OCI-LY7 (cell line): Measurements from ENCODE around the gene PIH1D1. TPM values are rescaled to one million over a fixed set of nuclear protein-coding genes. Genes with fewer than 3 reads are reported as not detected.

Experiments used
- BruUV-seq: library from RNA; stranded (reverse); fragments of 400-500 nt; replicated peaks from 2 replicates; lab custom pipeline; 2021; lab: Mats Ljungman, UMichigan
- CTCF ChIA-PET: fragments of 300-600 bp; sonication (Branson Sonifier 250); formaldehyde crosslinking; loops from one replicate; lab custom pipeline; 2022; ENCODE audit warnings: antibody characterized with exemption; ENCODE audit not compliant: unreplicated experiment; lab: Charles Lee
- POLR2A ChIA-PET: fragments of 300-600 bp; sonication (Branson Sonifier 250); formaldehyde crosslinking; loops from one replicate; lab custom pipeline; 2022; ENCODE audit warnings: antibody characterized with exemption; lab: Charles Lee
- DNase-seq: peaks from one replicate; pipeline ENCODE4 v3.0.0-alpha.2; 2015; ENCODE audit warnings: low spot score
- H2AFZ ChIP-seq: fragments of 200-600 bp; sonication (generic), shearing (Covaris generic); 2 replicates; pipeline ENCODE4 v1.6.1; 2014; ENCODE audit warnings: mild to moderate bottlenecking, antibody characterized with exemption, low read length, moderate library complexity
- H3K27ac ChIP-seq: fragments of 200-600 bp; sonication (generic); 2 replicates; pipeline ENCODE4 v1.5.1; 2014; ENCODE audit warnings: mixed run types, low read depth, mild to moderate bottlenecking, moderate library complexity, low read length, inconsistent platforms; ENCODE audit not compliant: poor library complexity, severe bottlenecking
- H3K36me3 ChIP-seq: fragments of 200-600 bp; sonication (generic); 2 replicates; pipeline ENCODE4 v1.6.1; 2014; ENCODE audit warnings: mild to moderate bottlenecking, antibody characterized with exemption, low read length, moderate library complexity, mixed read lengths; ENCODE audit not compliant: insufficient read depth
- H3K4me1 ChIP-seq: fragments of 200-600 bp; sonication (generic); 2 replicates; pipeline ENCODE4 v1.5.1; 2014; ENCODE audit warnings: mild to moderate bottlenecking, low read length; ENCODE audit not compliant: insufficient read depth, poor library complexity, severe bottlenecking
- H3K4me2 ChIP-seq: fragments of 200-600 bp; sonication (generic); 2 replicates; pipeline ENCODE4 v1.6.1; 2014; ENCODE audit warnings: mild to moderate bottlenecking, low read length
- H3K4me3 ChIP-seq: fragments of 200-600 bp; sonication (generic); 2 replicates; pipeline ENCODE4 v1.5.1; 2014; ENCODE audit warnings: mild to moderate bottlenecking, low read depth, low read length; ENCODE audit not compliant: poor library complexity, severe bottlenecking
- H3K79me2 ChIP-seq: fragments of 200-600 bp; sonication (generic); 2 replicates; pipeline ENCODE4 v1.6.1; 2016; ENCODE audit warnings: low read depth, mild to moderate bottlenecking, low read length, moderate library complexity, mixed read lengths; ENCODE audit not compliant: insufficient read depth
- H3K9me2 ChIP-seq: fragments of 200-600 bp; sonication (generic); 2 replicates; pipeline ENCODE4 v1.6.1; 2016; ENCODE audit warnings: mild to moderate bottlenecking, low read length, mixed read lengths; ENCODE audit not compliant: insufficient read depth
- H3K9me3 ChIP-seq: fragments of 200-600 bp; sonication (generic); 2 replicates; pipeline ENCODE4 v1.6.1; 2014; ENCODE audit warnings: mild to moderate bottlenecking, mixed run types, low read length, mixed read lengths
- H4K20me1 ChIP-seq: fragments of 200-600 bp; sonication (generic); 2 replicates; pipeline ENCODE4 v1.6.1; 2014; ENCODE audit warnings: mild to moderate bottlenecking, antibody characterized with exemption, low read length, moderate library complexity, mixed read lengths; ENCODE audit not compliant: insufficient read depth
- CTCF ChIP-seq: fragments of 200-600 bp; sonication (generic); conservative IDR thresholded peaks from 2 replicates; pipeline ENCODE4 v1.5.1; 2014; ENCODE audit warnings: mild to moderate bottlenecking, antibody characterized with exemption, low read length, moderate library complexity, mixed read lengths
- EZH2phosphoT487 ChIP-seq: fragments of 200-600 bp; sonication (generic); IDR thresholded peaks from 2 replicates; pipeline ENCODE4 v1.6.1; 2018; ENCODE audit warnings: low read depth, borderline replicate concordance, mild to moderate bottlenecking, mixed run types, antibody characterized with exemption, low read length, moderate library complexity, mixed read lengths
- intact Hi-C: fragments of 100-400 bp; cut with micrococcal nuclease; formaldehyde crosslinking; loops from one replicate; pipeline ENCODE4 v1.10.0; 2022; ENCODE audit not compliant: unreplicated experiment
- total RNA-seq, 2 experiments: library from RNA; depleted of rRNA in 1 of 2; stranded (reverse); fragments of >200 nt in 1 of 2; shearing (Covaris generic) in 1 of 2; gene quantifications; 2 replicates each; pipeline ENCODE4 v1.2.3, GENCODE V29; 2014 to 2022

The PIH1D1 gene
- total RNA-seq, 2 experiments from 2014 or later: 95.5 to 117 TPM

GRCh38 chr19:49430678-49431329, 20.8 kb downstream of the PIH1D1 start:
- no peak overlapping the region for H3K27ac ChIP-seq
- intact Hi-C loops: loop anchor here (1.0 kb wide), 1 partner anchor 39 kb away; no protein-coding TSS in a partner anchor
- CTCF ChIA-PET: no interaction called here
- H3K4me1 ChIP-seq: peaks cover 41% of the 10 kb centered on the region
- no peaks in the 10 kb centered on the region for H4K20me1 ChIP-seq
- peak; percentile 79 for DNase-seq
- H2AFZ ChIP-seq: peak overlapping the region; percentile 22; the same call in 1 of the 2 replicates
- H3K4me3 ChIP-seq: no peak overlapping the region
- BruUV-seq: no TSS peak
- no peaks in the 10 kb centered on the region for H3K79me2 ChIP-seq
- no peaks in the 10 kb centered on the region for H3K9me3 ChIP-seq
- POLR2A ChIA-PET: no interaction called here
- peak overlapping the region; percentile 5; the same call in 1 of the 2 replicates for H3K4me2 ChIP-seq
- TF ChIP-seq CTCF (peak; percentile 75), EZH2phosphoT487 (no peak)
- no peaks in the 10 kb centered on the region for H3K36me3 ChIP-seq
- H3K9me2 ChIP-seq: no peaks in the 10 kb centered on the region

- no peaks in the 10 kb centered on the region for H3K79me2 ChIP-seq
- peaks cover 47% of the 10 kb centered on the region for H3K4me1 ChIP-seq
- ChIA-PET CTCF (no interaction called here), POLR2A (interaction anchor here (0.6 to 1.9 kb wide), 2 partner anchors 19 to 107 kb away, joined by 3 to 5 read pairs; no protein-coding TSS in a partner anchor)
- H2AFZ ChIP-seq: peak overlapping the region; percentile 22; the same call in 1 of the 2 replicates
- no peaks in the 10 kb centered on the region for H4K20me1 ChIP-seq
- no peaks in the 10 kb centered on the region for H3K9me3 ChIP-seq
- no peaks in the 10 kb centered on the region for H3K9me2 ChIP-seq
- no TSS peak for BruUV-seq
- DNase-seq: no peak
- H3K4me3 ChIP-seq: no peak overlapping the region
- intact Hi-C loops: loop anchor here (1.0 kb wide), 1 partner anchor 38 kb away; no protein-coding TSS in a partner anchor
- H3K4me2 ChIP-seq: peak overlapping the region; percentile 5; the same call in 1 of the 2 replicates
- no peak overlapping the region for H3K27ac ChIP-seq
- no peaks in the 10 kb centered on the region for H3K36me3 ChIP-seq
- TF ChIP-seq CTCF (no peak), EZH2phosphoT487 (no peak)
Observed at GRCh38 chr19:49430172-49430677, 21.4 kb downstream of the PIH1D1 start.
